LoVo (cell line): ENCODE results near the gene MACROD2.
A peak's percentile ranks its signal among the peaks of the same experiment; 100 is the strongest.
"Not testable (repeated sequence)": the region's sequence is repeated elsewhere in the genome, so short reads cannot be mapped to it uniquely, and the experiment has no call there.

Experiments used
- DNase-seq: peaks from one replicate; pipeline ENCODE4 v3.0.0-alpha.2; 2016; ENCODE audit warnings: low spot score

Gene MACROD2

GRCh38 chr20:14996883-14997672, 1001.8 kb downstream of the MACROD2 start:
- DNase-seq: no peak

- DNase-seq: peak; percentile 9
These were observed 1002.5 kb downstream of the MACROD2 start for GRCh38 chr20:14997791-14998190.

GRCh38 chr20:15005300-15005986, 1010.1 kb downstream of the MACROD2 start:
- DNase-seq: no peak

GRCh38 chr20:15011631-15012030, 1016.3 kb downstream of the MACROD2 start:
- no peak for DNase-seq

- DNase-seq: no peak
These were observed 1017.2 kb downstream of the MACROD2 start for GRCh38 chr20:15012566-15012965.

- DNase-seq: not testable (repeated sequence)
These were observed 1021.6 kb downstream of the MACROD2 start for GRCh38 chr20:15016875-15017274.

- no peak for DNase-seq
These were observed 1023.6 kb downstream of the MACROD2 start for GRCh38 chr20:15018966-15019365.

GRCh38 chr20:15020845-15021244, 1025.5 kb downstream of the MACROD2 start:
- DNase-seq: no peak

GRCh38 chr20:15022921-15023320, 1027.6 kb downstream of the MACROD2 start:
- DNase-seq: no peak

- DNase-seq: no peak
These were observed 1031.4 kb downstream of the MACROD2 start for GRCh38 chr20:15026759-15027158.

GRCh38 chr20:15030826-15031225, 1035.5 kb downstream of the MACROD2 start:
- DNase-seq: no peak

GRCh38 chr20:15031546-15032351, 1036.4 kb downstream of the MACROD2 start:
- DNase-seq: no peak

GRCh38 chr20:15032352-15032622, 1037.0 kb downstream of the MACROD2 start:
- no peak for DNase-seq

- DNase-seq: no peak
These were observed 1038.0 kb downstream of the MACROD2 start for GRCh38 chr20:15033269-15033668.

- no peak for DNase-seq
These were observed 1038.6 kb downstream of the MACROD2 start for GRCh38 chr20:15033891-15034290.

GRCh38 chr20:15036948-15037347, 1041.6 kb downstream of the MACROD2 start:
- DNase-seq: no peak

GRCh38 chr20:15039088-15039752, 1043.9 kb downstream of the MACROD2 start:
- DNase-seq: peak; percentile 34

- DNase-seq: no peak
These were observed 1047.4 kb downstream of the MACROD2 start for GRCh38 chr20:15042723-15043122.

GRCh38 chr20:15045246-15045645, 1049.9 kb downstream of the MACROD2 start:
- DNase-seq: no peak

GRCh38 chr20:15047042-15047441, 1051.7 kb downstream of the MACROD2 start:
- no peak for DNase-seq

- no peak for DNase-seq
These were observed 1052.3 kb downstream of the MACROD2 start for GRCh38 chr20:15047601-15048000.

- DNase-seq: no peak
These were observed 1060.9 kb downstream of the MACROD2 start for GRCh38 chr20:15056246-15056645.
